ENCODE results near the gene RPL35A. TPM values are rescaled to one million over a fixed set of nuclear protein-coding genes. Genes with fewer than 3 reads are reported as not detected.
"Not testable (repeated sequence)": the region's sequence is repeated elsewhere in the genome, so short reads cannot be mapped to it uniquely, and the experiment has no call there.

Gene RPL35A
- total RNA-seq, 4 donors from 2014 or later: 527 to 724 (median 570) TPM

DNA sequence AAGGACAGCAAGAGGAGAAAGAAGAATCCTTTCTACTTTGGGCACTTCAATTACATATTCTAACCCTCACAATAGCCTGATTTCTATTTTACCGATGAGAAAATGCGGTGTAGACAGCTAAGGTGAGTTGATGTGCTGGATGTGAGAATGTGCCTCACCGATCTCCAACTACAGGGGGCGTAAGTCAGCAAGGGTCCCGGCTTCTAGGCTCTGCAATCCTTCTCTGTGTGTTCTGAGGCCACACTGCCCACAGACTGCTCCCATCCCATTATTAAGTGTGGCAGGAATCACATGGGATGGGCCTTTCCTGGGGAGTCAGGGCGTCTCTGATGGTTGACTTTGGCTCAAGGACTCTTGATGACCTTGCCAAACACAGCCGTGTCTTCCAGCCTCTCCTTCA is 23.6 kb upstream of the RPL35A start:
- Histone ChIP-seq H3K27me3 (no peaks in the 10 kb centered on the region), H3K4me1 (no peaks in the 10 kb centered on the region), H3K27ac (replicated peaks in 1 of 4) (no peak overlapping the region), H3K9me3 (no peaks in the 10 kb centered on the region), H3K36me3 (peaks cover 0 to 57% (median 24%) of the 10 kb centered on the region in 4 donors), H3K4me3 (no peak overlapping the region)
- DNase-seq (ENCODE audit: extremely low spot score): no peak
- 70% methylated on average over 6 of the region's 7 CpGs for WGBS
- intact Hi-C loops (cut with DNase I): no loop called here
- TF ChIP-seq, protein P1, sequence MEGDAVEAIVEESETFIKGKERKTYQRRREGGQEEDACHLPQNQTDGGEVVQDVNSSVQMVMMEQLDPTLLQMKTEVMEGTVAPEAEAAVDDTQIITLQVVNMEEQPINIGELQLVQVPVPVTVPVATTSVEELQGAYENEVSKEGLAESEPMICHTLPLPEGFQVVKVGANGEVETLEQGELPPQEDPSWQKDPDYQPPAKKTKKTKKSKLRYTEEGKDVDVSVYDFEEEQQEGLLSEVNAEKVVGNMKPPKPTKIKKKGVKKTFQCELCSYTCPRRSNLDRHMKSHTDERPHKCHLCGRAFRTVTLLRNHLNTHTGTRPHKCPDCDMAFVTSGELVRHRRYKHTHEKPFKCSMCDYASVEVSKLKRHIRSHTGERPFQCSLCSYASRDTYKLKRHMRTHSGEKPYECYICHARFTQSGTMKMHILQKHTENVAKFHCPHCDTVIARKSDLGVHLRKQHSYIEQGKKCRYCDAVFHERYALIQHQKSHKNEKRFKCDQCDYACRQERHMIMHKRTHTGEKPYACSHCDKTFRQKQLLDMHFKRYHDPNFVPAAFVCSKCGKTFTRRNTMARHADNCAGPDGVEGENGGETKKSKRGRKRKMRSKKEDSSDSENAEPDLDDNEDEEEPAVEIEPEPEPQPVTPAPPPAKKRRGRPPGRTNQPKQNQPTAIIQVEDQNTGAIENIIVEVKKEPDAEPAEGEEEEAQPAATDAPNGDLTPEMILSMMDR (IDR thresholded peaks at IDR 0.05): peak in 1 of 3 experiments; percentile 10
- TF ChIP-seq POLR2A (IDR thresholded peaks at IDR 0.05; ENCODE audit: low read depth): no peak
- no peak for TF ChIP-seq POLR2AphosphoS5 (IDR thresholded peaks at IDR 0.05)
- no peak for TF ChIP-seq EP300 (IDR thresholded peaks at IDR 0.05)

- intact Hi-C loops (cut with DNase I); H3K27me3 ChIP-seq; H3K4me3 ChIP-seq; H3K4me1 ChIP-seq; H3K27ac ChIP-seq (replicated peaks in 1 of 4); DNase-seq (ENCODE audit: extremely low spot score); H3K9me3 ChIP-seq: not testable (repeated sequence)
- 84% methylated on average over 3 of the region's 3 CpGs for WGBS
- peaks cover 0 to 63% (median 26%) of the 10 kb centered on the region in 4 donors for H3K36me3 ChIP-seq
Observed at GRCh38 chr3:197927578-197927977, 22.4 kb upstream of the RPL35A start.

GRCh38 chr3:197936819-197937384 is 13.1 kb upstream of the RPL35A start:
- intact Hi-C loops (cut with DNase I): no loop called here
- TF ChIP-seq, protein P1 (IDR thresholded peaks at IDR 0.05): no peak
- TF ChIP-seq EP300 (IDR thresholded peaks at IDR 0.05): no peak
- DNase-seq (ENCODE audit: extremely low spot score): no peak
- 87% methylated on average over 15 of the region's 15 CpGs for WGBS
- H3K4me1 ChIP-seq: no peaks in the 10 kb centered on the region
- H3K27ac ChIP-seq (replicated peaks in 1 of 4): no peak overlapping the region
- no peaks in the 10 kb centered on the region for H3K27me3 ChIP-seq
- no peaks in the 10 kb centered on the region for H3K9me3 ChIP-seq
- H3K4me3 ChIP-seq: no peak overlapping the region
- peaks cover 9 to 29% (median 13%) of the 10 kb centered on the region in 4 donors for H3K36me3 ChIP-seq

- no peak for TF ChIP-seq EP300 (IDR thresholded peaks at IDR 0.05)
- no peak for TF ChIP-seq POLR2AphosphoS5 (IDR thresholded peaks at IDR 0.05)
- TF ChIP-seq, protein P1 (IDR thresholded peaks at IDR 0.05): no peak
- TF ChIP-seq POLR2A (IDR thresholded peaks at IDR 0.05; ENCODE audit: low read depth): no peak
- H3K36me3 ChIP-seq: peaks cover 3 to 25% (median 10%) of the 10 kb centered on the region in 4 donors
- H3K9me3 ChIP-seq: no peaks in the 10 kb centered on the region
- no peaks in the 10 kb centered on the region for H3K4me1 ChIP-seq
- intact Hi-C loops (cut with DNase I): no loop called here
- DNase-seq (ENCODE audit: extremely low spot score): no peak
- H3K27ac ChIP-seq (replicated peaks in 1 of 4): no peak overlapping the region
- H3K27me3 ChIP-seq: no peaks in the 10 kb centered on the region
- 89% methylated on average over 1 of the region's 1 CpG for WGBS
- H3K4me3 ChIP-seq: no peak overlapping the region
Observed at GRCh38 chr3:197940745-197941384, 9.1 kb upstream of the RPL35A start.

DNA sequence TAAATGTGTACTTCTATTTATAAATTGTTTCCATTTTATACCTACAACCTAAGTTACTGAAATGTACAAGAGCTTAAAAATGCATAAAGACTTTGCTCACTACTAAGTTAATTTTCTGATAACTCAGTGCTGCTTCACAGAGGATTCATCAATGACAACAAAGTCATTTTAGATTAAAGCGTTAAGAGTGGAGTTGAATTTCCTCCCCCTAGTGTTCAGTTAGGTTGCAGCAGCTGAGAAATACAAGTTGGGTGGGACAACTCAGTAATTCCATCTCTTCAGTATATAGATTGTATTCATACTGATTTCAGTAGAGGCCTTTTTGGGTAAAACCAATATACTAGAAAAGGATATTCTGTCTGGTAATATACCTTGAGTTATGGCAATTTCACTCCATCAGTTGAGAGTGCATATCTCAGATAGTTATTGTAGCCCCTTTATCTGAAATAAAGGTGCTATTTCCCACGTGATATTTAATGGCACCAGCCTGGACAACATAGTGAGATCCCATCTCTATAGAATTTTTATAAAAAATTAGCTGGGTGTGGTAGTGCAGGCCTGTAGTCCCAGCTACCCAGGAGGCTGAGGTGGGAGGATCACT is 6.9 kb upstream of the RPL35A start:
- no peak for DNase-seq (ENCODE audit: extremely low spot score)
- 39% methylated on average over 2 of the region's 2 CpGs for whole genome bisulfite sequencing
- no peaks in the 10 kb centered on the region for H3K9me3 ChIP-seq
- peaks cover 0 to 11% (median 4%) of the 10 kb centered on the region in 4 donors for H3K36me3 ChIP-seq
- H3K27ac ChIP-seq (replicated peaks in 1 of 4): no peak overlapping the region
- intact Hi-C loops (cut with DNase I): loop anchor here (1.0 kb wide), 1 partner anchor 37 kb away; no protein-coding TSS in a partner anchor
- H3K4me1 ChIP-seq: no peaks in the 10 kb centered on the region
- no peaks in the 10 kb centered on the region for H3K27me3 ChIP-seq
- TF ChIP-seq POLR2A (IDR thresholded peaks at IDR 0.05; ENCODE audit: low read depth): no peak
- TF ChIP-seq, protein P1 (IDR thresholded peaks at IDR 0.05): peak; percentile 57 to 79 (median 62)
- no peak overlapping the region for H3K4me3 ChIP-seq
